Lower leg skin (tissue), 4 donors: ENCODE results near the gene SMARCA2. TPM values are rescaled to one million over a fixed set of nuclear protein-coding genes. Genes with fewer than 3 reads are reported as not detected.
A peak's percentile ranks its signal among the peaks of the same experiment; 100 is the strongest.

ENCODE experiments used
- DNase-seq, 2 donors: peaks; one replicate each; pipeline ENCODE4 v3.0.0-alpha.2; 2019; ENCODE audit warnings: low spot score in 2 of 2
- H3K4me3 ChIP-seq: fragments of 200-600 bp; sonication (generic); 2 replicates; pipeline ENCODE4 v1.5.1; 2017; ENCODE audit warnings: mild to moderate bottlenecking, low read depth; ENCODE audit not compliant: poor library complexity, severe bottlenecking
- POLR2A ChIP-seq, 2 donors: fragments of 450-650 bp; IDR thresholded peaks; one replicate each; pipeline ENCODE4 v1.6.1; 2016 to 2017; ENCODE audit warnings: antibody characterized with exemption in 2 of 2, mild to moderate bottlenecking in 1 of 2, moderate library complexity in 1 of 2
- WGBS, 2 donors: methylation state at CpG; one replicate each; pipeline ENCODE4 v1.1.5; 2018; 5-methylcytosine and 5-hydroxymethylcytosine counted together
- intact Hi-C: fragments of 100-400 bp; cut with DNase I; formaldehyde crosslinking; loops from one replicate; pipeline ENCODE4 v1.15.0; 2023; ENCODE audit warnings: low total_unique reads
- total RNA-seq, 4 donors: library from RNA; depleted of rRNA; stranded (reverse); fragments of >200 nt; gene quantifications; one replicate each; pipeline ENCODE4 v1.1.0, GENCODE V29; 2016
- TF ChIP-seq, protein P1 (sequence below), 3 donors: fragments of 450-650 bp; IDR thresholded peaks; one replicate each; pipeline ENCODE4 v1.5.1; 2016; ENCODE audit warnings: antibody characterized with exemption in 3 of 3, mild to moderate bottlenecking in 3 of 3, moderate library complexity in 2 of 3

The SMARCA2 gene
- total RNA-seq, 4 donors from 2014 or later, result 111 to 130 (median 114) TPM

DNA sequence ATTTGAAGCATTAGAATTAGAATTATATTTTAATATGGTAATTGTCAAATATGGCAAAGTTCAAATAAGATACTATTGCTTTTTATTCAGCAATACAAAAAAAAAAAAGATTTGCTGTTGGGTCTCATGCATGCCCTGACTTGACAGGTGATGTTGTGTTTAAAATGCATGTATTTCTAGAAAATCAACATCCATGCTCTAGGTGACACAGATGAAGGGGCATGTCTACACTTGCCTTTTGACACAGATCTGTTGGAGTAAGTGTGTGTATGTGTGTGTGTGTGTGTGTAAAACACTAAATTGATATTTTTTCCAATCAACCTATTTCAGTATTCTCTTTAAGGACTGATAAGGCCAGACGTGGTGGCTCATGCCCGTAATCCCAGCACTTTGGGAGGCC lies 38.1 kb upstream of the SMARCA2 start:
- 72 to 84% methylated on average over 2 of the region's 2 CpGs for WGBS, 2 donors
- intact Hi-C loops, result no loop called here
- TF ChIP-seq POLR2A (IDR thresholded peaks at IDR 0.05), result no peak
- TF ChIP-seq, protein P1, sequence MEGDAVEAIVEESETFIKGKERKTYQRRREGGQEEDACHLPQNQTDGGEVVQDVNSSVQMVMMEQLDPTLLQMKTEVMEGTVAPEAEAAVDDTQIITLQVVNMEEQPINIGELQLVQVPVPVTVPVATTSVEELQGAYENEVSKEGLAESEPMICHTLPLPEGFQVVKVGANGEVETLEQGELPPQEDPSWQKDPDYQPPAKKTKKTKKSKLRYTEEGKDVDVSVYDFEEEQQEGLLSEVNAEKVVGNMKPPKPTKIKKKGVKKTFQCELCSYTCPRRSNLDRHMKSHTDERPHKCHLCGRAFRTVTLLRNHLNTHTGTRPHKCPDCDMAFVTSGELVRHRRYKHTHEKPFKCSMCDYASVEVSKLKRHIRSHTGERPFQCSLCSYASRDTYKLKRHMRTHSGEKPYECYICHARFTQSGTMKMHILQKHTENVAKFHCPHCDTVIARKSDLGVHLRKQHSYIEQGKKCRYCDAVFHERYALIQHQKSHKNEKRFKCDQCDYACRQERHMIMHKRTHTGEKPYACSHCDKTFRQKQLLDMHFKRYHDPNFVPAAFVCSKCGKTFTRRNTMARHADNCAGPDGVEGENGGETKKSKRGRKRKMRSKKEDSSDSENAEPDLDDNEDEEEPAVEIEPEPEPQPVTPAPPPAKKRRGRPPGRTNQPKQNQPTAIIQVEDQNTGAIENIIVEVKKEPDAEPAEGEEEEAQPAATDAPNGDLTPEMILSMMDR (IDR thresholded peaks at IDR 0.05), result no peak
- H3K4me3 ChIP-seq, result no peak overlapping the region
- DNase-seq, result no peak

DNA sequence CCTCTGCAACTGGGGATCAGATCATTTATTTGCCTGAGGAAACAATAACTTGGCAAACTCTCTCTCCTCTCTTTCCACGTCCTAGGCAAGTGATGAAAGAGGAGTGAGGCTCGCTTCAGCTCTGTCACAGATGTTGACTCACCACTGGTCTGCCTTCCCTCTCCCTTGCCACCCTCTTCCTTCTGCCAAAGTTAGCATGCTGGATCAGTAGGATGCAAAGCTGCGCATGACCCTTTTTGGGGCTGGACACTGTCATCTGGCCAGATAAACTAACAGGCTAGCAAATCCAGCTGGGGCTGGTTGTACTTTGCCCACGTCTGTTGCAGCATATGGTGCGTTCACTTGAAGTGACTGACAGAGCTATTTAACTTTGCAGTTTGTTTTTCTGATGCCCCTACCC lies 36.2 kb upstream of the SMARCA2 start:
- intact Hi-C loops, result no loop called here
- TF ChIP-seq, protein P1 (IDR thresholded peaks at IDR 0.05), result no peak
- no peak for TF ChIP-seq POLR2A (IDR thresholded peaks at IDR 0.05)
- WGBS, 2 donors, result 28 to 32% methylated on average over 5 of the region's 5 CpGs
- peak in 1 of 2 donors; percentile 45 for DNase-seq
- H3K4me3 ChIP-seq, result no peak overlapping the region

DNA sequence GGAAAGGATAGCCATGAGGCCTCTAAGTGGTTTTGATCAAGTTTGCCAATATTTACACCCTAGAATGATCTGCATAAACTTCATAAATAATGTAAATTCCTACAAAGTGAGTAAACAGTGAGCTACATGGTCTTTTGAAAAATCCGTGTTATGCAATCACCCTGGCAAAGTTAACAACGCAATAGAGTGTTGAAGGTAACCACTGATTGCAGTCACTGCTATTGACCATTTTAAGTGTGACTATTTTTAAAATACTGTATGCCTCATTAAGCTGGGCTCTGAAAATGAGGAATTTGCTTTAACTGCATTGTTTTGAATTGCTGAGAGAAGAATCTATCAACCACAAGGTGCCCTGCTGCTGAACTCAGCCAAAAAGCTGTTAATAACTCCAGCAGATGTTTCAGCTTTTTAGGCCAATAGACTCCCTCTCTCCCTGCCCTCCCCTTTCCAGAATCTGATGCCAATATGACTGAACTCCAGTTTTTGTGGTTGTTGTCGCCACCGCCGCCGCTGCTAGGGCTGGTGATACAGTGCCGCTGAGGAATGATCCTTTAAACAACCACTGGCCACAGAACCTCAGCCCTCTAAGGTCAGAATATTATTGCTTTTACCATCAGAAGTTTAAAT lies 35.3 kb upstream of the SMARCA2 start:
- intact Hi-C loops, result no loop called here
- H3K4me3 ChIP-seq, result no peak overlapping the region
- TF ChIP-seq, protein P1 (IDR thresholded peaks at IDR 0.05), result no peak
- no peak for TF ChIP-seq POLR2A (IDR thresholded peaks at IDR 0.05)
- no peak for DNase-seq
- 10 to 23% methylated on average over 7 of the region's 7 CpGs for WGBS, 2 donors

DNA sequence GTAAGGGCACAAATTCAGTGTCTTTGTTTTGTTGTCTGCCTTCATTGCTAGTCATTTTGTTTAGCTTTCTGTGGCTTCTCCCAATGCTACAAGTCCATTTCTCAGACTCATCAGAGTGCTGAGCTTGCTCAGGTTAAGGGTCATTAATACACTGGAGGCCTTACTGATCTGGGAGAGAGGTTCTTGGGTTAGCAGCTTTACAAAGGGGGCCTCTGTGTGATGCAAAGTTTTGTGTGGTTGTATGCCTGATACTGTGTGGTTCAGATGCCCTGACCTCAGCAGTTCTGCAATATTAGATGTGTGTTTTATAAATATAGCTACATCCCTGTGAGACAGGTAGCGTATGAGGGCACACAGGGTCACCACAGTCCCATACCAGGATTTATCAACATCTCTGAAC lies 34.8 kb upstream of the SMARCA2 start:
- DNase-seq, result no peak
- no peak overlapping the region for H3K4me3 ChIP-seq
- TF ChIP-seq, protein P1 (IDR thresholded peaks at IDR 0.05), result no peak
- TF ChIP-seq POLR2A (IDR thresholded peaks at IDR 0.05), result no peak
- 80 to 82% methylated on average over 1 of the region's 1 CpG for WGBS, 2 donors
- intact Hi-C loops, result no loop called here

DNA sequence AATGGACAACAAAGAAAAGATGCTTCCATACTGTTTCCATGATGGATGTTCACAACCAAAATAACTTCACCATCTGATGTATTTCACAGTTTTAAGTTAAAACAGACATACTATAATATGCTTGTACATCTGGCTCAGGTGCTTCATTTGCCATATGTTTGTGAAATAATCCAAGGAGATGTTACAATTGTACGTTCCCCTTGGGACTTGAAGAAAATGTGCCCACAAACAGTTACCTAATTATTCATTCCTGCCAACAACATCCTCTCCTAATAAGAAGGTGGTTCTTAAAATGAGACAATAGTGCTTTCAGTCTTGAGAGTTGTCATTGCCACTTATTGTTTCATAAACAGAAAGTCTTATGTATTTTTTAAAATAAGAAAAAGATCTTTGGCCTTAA lies 33.1 kb upstream of the SMARCA2 start:
- no peak overlapping the region for H3K4me3 ChIP-seq
- DNase-seq, result no peak
- intact Hi-C loops, result no loop called here
- TF ChIP-seq, protein P1 (IDR thresholded peaks at IDR 0.05), result no peak
- TF ChIP-seq POLR2A (IDR thresholded peaks at IDR 0.05), result no peak
- 57 to 67% methylated on average over 1 of the region's 1 CpG for WGBS, 2 donors

DNA sequence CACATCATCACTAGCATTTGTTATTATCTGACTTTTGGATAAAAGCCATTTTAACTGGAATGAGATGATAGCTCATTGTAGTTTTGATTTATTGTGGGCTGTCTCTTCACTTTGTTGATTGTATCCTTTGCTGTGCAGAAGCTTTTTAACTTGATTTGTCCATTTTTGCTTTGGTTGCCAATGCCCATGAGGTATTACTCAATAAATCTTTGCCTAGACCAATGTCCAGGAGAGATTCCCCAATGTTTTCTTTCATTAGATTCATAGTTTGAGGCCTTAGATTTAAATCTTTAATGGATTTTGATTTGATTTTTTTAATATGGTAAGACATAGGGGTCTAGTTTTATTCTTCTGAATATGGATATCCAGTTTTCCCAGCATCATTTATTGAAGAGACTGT lies 28.8 kb upstream of the SMARCA2 start:
- TF ChIP-seq, protein P1 (IDR thresholded peaks at IDR 0.05), result no peak
- TF ChIP-seq POLR2A (IDR thresholded peaks at IDR 0.05), result no peak
- intact Hi-C loops, result no loop called here
- DNase-seq, result no peak
- H3K4me3 ChIP-seq, result no peak overlapping the region
